HEK293 (cell line): ENCODE measurements around the gene ENTREP1.
"Not testable (repeated sequence)": the region's sequence is repeated elsewhere in the genome, so short reads cannot be mapped to it uniquely, and the experiment has no call there.

ENCODE experiments used
- ZNF114 ChIP-seq: fragments of 450-650 bp; formaldehyde crosslinking; IDR thresholded peaks from 2 replicates; pipeline ENCODE4 v1.5.0; 2017; ENCODE audit warnings: missing biosample characterization, missing genetic modification characterization
- TF ChIP-seq, protein P1 (sequence below): fragments of 450-650 bp; formaldehyde crosslinking; IDR thresholded peaks from 2 replicates; pipeline ENCODE4 v1.5.1; 2016; ENCODE audit warnings: missing biosample characterization, missing genetic modification characterization, low read depth

GRCh38 chr9:69409936-69410335 lies 84.9 kb downstream of the ENTREP1 start:
- TF ChIP-seq ZNF114 (tag by site-specific recombination) = not testable (repeated sequence)
- TF ChIP-seq, protein P1, sequence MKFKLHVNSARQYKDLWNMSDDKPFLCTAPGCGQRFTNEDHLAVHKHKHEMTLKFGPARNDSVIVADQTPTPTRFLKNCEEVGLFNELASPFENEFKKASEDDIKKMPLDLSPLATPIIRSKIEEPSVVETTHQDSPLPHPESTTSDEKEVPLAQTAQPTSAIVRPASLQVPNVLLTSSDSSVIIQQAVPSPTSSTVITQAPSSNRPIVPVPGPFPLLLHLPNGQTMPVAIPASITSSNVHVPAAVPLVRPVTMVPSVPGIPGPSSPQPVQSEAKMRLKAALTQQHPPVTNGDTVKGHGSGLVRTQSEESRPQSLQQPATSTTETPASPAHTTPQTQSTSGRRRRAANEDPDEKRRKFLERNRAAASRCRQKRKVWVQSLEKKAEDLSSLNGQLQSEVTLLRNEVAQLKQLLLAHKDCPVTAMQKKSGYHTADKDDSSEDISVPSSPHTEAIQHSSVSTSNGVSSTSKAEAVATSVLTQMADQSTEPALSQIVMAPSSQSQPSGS (tag by site-specific recombination) = not testable (repeated sequence)
